Measurements from ENCODE around the gene RALY.
A peak's percentile ranks its signal among the peaks of the same experiment; 100 is the strongest.

RALY gene

DNA sequence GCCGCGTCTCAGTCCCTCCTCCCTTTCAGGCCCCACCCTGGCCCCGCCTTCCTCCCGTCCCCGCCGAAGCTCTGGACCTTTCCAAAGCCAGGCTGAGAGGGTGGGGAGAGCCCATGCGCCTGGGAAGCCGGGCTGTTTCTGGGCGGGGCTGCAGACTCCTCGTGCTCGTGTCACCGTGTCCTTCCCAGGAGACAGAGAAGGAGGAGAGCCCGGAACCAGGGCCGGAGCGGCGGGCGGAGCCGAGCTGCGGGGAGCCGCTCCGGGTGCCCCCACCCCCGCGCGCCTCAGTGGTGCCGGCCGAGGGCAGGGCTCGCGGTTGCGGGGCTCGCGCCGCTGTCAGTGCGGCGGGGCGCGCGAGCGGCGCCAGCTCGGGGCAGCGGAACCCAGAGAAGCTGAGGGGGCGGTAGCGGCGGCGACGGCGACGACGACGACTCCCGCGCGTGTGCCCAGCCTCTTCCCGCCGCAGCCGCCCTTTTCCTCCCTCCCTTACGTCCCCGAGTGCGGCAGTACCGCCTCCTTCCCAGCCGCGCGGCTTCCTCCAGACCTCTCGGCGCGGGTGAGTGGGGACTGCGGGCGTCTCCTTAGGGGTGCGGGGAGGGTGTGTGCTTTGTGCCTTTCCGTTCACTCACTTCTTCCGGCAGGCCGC, at the start of gene RALY:
Gene RALY (plus strand): TSS at position 336 of the 646 bp plus-strand sequence. CDS start 78,164 bp downstream, outside the sequence.
- DNase-seq (ENCODE audit: low spot score), result no peak

DNA sequence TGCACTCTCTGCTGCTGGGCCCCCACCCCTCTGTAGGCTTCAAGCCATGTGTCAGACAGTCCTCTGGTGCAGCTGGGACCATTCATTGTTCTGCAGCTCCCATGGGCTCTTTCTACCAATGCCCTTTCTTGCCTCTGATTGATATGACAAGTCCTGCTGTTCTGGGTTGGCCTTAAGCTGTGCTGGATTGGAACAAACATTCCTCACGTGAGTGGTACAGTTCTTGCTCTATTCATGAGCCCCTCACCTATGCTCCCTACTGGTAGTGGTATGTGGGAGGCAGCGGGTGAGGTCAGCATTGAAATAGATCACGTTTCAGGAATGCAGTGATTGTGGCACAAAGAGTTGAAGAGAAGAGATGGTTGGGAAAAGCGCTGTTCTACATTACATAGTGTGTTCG, 48.8 kb upstream of the RALY start:
- DNase-seq (ENCODE audit: low spot score), result peak; percentile 11

DNA sequence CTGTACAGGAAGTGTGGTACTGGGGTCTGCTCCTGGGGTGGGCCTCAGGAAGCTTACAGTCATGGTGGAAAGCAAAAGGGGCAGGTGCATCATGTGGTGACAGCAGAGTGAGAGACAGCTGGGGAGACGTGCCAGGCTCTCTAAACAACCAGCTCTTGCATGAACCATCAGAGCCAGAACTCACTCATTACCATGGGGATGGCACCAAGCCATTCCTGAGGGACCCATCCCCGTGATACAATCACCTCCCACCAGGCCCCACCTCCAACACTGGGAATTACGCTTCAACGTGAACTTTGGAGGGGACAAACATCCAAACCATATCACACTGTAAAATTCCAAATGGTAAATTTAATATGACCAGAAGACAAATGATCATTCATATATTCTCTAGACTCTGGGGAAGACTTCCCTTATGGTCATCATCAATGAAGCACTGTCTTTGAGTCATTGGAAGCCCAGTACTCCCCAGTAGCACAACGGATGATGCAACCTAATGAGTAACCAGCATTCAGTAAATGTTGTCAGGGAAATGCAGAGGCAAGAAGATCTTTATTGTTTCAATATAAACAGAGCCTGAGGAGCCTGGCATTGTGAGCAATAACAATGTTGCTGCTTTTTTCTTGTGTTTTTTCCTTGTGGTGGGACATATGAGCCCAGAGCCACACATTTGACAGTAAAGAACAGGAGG, 48.2 kb upstream of the RALY start:
- peak; percentile 99 for DNase-seq (ENCODE audit: low spot score)

DNA sequence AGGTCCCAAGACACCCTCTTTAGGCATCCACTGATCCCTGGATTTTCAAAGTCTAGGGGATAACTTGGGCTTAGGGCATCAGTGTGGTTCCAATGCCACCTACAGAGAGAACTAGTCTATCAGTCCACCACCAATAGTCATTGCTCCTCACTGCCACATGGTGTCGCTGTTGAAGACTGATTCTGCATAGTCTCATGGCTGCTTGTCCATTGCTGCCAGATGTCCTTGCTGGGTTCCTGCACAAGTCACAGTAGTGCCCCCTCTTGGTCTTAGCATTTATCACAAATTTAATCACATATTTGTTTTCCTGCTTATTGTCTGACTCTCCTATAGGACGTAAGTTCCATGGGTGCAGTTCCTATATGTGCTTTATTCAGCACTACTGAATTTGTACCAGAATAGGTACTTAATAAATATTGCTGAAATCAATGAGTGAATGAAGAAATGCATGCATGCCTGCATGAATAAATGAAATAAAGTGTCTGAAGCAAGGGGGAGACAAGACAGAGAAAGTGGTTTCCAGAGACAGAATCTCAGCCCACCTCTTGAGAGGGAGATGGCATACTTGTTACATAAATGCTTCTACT, 45.9 kb upstream of the RALY start:
- DNase-seq (ENCODE audit: low spot score), result no peak

DNA sequence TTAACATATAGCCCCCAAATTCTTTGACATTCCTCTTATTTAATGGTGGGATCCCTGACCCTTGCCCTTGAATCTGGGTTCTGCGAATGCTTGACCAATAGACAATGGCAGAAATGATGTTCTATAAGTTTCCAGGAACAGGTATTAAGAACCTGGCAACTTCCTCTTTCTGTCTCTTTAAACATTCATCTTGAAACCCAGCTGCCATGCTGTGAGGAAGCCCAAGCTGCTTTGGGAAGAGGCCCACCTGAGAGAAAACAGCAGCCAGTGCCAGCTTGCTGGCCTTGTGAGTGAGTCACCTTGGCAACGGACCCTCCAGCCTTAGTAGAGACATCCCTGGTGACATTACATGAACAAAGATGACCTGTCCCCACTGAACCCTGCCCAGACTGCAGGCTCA, 45.2 kb upstream of the RALY start:
- no peak for DNase-seq (ENCODE audit: low spot score)

DNA sequence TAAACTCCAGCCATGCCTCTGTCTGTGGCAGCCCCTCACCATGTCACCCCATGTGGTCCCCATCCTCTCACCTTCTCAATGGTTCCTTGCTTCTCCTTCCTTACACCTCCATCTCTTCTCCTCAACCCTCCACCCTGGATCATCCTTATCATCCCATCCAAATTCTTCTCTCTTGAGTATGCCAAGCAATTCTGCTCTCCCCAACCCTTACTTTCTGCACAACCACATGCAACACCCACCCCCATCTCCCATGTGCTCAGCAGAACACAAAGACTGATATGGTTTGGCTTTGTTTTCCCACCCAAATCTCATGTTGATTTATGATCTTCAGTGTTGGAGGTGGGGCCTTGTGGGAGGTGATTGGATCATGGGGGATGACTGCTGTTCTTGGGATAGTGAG, 42.5 kb upstream of the RALY start:
- DNase-seq (ENCODE audit: low spot score), result no peak

DNA sequence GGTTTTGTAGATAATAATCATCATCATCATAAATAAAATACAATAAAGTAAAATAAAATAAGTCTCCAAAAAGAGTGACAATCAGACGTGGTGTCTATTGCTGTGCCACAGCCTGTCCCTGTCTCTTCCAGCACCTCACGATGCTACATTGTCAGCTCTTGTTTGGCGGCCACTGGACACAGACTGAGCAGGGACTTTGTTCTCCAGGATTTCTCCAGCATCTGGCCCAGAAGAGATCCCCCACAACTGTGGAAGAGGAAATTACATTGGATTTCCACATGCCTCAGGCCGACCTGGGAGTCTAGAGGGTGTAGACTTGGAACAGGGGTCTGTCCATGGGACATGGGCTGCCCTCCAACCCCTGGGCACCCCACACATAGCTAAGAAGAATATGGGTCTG, 39.2 kb upstream of the RALY start:
- DNase-seq (ENCODE audit: low spot score), result no peak

DNA sequence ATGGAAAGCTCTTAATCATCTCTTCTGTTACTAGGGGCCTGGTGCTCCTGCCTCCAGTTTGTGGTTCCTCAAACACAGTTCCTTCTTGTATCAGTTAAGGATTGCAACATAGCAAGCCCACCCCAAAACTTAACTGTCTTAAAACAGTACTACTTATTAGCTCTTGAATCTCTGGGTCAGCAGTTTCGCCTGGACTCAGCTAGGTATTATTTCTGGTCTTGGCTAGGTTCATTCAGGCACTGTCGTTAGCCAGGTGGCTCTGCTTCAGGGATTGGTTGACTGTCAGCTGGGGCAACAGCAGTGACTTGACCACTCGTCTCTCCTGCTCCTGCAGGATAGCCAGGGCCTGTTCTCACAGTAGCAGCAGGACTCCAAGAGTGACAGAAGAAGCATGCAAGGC, 30.0 kb upstream of the RALY start:
- peak; percentile 27 for DNase-seq (ENCODE audit: low spot score)

DNA sequence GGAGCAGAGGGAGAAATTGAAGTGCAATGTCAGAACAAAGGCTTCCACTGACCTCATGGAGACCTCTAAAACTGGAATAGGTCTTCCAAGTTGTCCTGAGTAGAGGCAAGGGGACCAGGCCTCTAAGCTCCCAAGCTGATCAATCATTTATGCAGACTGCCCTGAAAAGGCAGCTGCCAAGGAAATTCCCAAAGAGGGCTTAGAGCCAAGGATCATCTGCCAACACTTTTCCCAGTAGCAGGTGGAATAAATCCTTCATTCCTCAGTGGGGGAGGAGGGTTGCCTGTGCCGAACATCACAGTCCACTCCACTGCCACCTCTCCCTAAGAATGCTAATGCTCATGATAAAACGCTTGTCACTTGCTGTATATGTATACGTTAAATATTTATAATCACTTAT, 29.3 kb upstream of the RALY start:
- DNase-seq (ENCODE audit: low spot score), result no peak

DNA sequence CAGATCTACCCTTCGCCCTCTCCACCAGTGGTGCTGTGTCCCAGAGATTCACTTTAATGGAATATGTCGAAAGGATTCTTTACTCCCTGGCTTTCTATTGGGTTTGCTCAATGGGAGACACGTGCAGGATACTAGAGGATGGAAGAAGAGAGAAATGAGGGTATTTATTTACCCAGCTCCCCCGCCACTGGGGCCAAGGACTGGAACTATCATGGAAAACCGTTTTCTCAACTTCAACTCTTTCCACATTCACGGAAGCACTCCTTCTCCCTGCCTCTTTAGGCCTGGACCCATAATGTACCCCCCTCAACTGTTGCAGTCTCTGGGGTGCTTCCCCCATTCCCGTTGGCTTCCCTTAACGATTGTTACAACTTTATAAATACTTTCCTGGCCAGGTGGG, 26.6 kb upstream of the RALY start:
- no peak for DNase-seq (ENCODE audit: low spot score)

DNA sequence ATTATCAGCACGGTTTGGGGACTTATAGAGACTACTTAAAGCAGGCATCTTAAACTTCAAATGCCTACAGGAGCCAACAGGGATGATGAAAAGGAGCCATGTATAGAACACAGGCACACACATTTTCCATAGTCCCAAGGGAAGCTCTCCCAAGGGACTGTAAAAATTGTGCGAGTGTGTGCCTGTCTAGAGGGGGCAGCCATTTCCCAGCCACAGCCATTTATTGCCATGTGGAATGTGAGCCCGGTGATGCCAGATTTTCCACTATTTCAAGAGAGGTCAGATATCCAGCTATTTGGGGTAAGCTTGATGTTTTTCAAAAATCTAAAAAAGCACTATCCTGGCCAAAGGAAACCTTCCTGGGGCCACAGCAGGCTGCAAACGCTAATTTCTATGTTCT, 24.1 kb upstream of the RALY start:
- no peak for DNase-seq (ENCODE audit: low spot score)

DNA sequence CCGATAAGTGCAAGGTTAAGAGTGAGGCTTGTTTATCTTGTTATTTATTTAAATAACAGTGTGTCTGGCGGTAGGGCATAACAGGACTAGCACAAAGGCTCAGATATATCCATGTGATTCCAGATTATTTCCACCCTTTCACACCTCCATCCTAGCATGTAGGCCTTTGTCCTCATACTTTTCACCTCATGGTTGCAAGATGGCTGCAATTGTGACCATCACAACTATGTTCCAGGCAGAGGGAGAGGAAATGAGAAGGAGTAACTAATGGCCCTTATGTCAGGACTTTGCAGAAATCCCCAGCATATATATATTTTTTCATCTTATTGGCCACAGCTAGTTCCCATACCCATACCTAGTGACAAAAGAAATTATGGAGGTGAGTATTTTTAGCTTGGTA, 23.5 kb upstream of the RALY start:
- DNase-seq (ENCODE audit: low spot score), result no peak

DNA sequence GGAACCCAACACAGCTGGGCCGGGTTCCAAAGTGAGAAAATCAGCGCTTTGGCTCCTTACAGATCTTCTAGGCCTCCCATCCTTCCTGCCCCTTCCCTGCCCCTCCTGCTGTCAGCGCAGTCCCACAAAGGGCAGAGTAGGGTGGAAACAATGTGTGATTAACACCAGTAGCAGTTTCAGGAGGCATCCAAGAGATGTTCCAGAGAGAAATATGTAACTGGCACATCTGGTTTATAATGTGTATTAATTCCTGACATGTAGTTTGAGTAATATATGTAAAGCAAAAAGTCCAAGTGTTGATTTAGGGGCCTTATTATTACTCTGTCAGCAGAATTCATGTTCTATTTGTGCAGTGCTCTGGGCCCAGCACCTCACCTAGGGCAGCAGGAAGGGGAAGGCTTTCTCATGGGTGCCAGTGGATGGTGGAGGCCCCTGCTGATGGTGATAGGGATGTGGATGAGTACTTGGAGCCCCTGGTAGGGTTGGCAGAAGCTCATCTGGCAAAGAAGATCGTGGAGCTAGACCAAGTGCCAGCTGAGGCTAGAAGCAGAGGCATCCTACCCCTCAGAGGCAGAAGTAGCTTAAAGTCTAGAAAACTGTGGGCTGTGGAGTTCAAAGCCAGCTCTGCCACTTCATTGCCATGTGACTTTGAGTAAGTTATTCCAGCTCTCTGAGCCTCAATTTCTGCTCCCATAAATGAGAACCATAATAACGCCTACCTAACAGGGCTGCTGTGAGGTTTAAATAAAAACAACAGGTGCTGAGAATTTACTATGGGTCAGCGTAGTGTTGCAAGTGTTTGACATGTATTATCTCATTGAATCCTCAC, 22.4 kb upstream of the RALY start:
- DNase-seq (ENCODE audit: low spot score), result no peak

DNA sequence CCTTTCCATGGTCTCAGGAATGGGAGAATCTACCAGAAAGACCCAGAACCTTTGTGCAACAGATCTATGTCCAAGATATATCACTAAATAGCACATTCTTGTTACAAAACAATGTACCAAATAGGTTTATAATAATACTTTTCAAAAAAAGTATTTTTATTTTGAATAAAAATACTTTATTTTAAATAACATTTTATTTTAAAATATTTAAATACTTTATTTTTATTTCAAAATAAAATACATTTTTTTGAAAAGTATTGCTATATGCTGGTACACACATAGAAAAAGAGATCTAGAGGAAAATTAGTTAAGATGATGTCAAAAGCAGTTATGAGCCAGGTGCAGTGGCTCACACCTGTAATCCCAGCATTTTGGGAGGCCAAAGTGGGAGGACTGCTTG, 16.8 kb upstream of the RALY start:
- no peak for DNase-seq (ENCODE audit: low spot score)

DNA sequence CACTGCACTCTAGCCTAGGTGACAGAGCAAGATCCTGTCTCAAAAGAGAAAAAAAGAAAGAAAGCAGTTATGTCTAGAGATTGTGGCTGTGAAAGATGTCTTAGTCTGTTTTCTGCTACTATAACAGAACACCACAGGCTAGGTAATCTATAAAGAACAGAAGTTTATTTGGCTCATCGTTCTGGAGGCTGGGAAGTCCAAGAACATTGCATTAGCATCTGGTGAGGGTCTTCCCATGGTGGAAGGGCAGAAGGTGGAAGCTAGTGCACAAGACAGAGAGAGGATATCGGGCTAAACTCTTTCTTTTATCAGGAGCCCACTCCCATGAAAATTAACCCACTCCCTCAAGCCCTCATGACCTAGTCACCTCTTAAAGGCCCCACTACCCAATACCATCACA, 16.2 kb upstream of the RALY start:
- DNase-seq (ENCODE audit: low spot score), result no peak

DNA sequence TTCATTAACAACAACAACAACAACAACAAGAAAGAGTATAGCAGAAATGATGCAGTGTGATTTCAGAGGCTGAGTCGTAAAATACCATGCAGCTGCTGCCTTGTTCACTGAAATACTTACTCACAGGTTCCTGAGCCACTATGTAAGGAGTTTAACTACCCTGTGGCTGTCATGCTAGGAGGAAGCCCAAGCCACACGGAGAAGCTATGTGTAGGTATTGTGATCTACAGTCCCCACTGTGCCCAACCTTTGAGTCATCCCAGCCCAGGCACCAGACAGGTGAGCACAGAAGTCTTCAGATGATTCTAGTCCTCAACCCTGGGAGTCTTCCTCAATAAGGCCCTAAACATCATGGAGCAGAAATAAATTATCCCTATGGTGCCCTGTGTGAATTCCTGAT, 14.6 kb upstream of the RALY start:
- DNase-seq (ENCODE audit: low spot score), result no peak

DNA sequence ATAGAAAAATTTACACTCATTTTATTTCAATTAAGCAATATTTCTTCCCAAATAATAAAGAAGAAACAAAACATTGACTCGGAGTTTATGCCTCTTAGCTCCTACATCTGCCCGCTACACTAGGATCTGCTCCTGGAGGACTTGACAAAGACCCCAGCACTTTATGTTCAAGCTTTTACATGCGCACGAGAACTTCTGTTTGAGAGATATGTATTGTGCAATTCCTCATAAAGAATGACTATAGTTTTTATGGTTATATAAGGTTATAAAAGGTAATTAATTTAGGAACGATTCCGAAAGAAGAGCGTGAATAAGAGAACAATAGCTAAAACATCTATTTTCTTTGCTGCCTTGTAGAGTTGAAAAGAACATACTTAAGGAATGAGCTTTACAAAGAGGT, 12.4 kb upstream of the RALY start:
- no peak for DNase-seq (ENCODE audit: low spot score)

DNA sequence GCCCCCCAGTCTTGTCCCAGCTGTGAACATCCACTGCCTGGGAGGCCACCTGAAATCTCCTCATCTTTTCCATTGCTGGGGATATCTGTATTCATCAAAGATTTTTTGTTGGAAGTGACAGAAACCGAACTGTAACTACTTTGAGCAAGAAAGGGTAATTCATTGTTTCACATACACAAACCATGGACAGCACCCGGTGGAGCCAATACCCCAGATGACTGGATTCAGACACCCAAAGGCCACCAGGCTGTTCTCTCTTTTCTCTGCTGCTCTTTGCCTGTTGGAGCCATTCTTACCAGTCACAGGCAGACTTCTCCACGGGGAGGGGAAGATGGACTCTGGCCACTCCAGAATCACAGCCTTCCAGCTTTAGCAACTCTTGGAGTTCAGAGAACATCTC, 11.7 kb upstream of the RALY start:
- no peak for DNase-seq (ENCODE audit: low spot score)

DNA sequence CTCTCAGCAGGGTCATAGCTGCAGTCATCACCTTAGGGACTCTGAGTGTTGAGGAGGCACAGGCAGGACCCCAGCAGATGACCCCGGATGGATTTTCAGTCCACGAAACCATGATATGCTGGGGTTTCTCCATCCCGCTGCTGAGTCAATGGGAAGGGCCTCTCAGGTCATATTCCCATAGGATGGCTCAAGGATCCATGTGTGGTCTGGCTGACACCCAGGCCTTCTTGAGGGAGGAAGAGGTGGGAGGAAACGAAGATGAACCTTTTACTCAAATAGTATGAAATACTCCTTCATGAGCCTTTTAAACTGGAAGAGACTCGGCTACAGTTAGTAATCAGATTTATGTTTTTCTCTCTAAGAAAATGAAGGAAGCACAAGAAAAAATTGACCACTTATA, 10.3 kb upstream of the RALY start:
- no peak for DNase-seq (ENCODE audit: low spot score)

DNA sequence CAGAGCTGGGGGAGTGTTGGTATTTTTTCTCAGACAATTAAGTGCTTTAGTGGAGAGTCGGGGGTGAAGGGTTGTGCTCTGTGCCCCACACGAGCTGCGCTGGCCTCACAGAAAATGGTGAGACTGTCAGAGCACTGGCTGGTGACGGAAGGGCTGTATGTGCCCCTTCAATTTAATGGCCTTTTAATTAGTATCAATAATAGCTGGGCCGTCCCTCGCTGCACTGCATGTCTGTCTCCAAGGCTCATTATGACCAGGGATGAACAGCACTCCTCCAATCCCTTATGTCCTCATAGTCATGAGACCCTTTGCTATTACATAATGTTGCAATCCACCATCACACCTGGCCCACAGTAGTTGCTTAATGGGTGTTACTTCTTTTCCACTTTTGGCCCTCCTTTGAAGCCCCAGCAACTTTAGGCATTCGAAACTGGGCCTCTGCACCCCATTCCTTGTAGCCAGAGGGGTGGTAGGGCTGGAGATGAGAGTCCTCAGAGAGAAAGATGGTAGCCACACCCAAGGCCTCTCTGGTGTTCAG, 9.5 kb upstream of the RALY start:
- no peak for DNase-seq (ENCODE audit: low spot score)

DNA sequence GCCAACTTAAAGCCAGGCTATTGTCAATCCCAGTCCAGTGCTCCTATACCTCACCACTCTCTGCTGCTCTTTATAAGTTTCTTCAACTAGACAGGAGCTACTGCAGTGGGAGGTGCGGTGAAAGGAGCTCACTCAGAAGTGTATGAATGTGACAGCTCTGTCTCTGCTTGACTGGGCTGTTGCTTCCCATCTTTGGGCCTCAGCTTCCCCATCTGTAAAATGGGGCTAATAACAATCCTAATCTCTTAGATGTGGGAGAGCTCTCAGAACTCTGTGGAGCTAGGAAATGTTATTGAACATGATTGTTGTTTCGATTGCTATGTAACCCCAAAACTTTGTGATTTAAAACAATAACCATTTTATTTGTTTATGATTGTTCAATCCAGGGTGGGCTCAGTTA, 8.4 kb upstream of the RALY start:
- DNase-seq (ENCODE audit: low spot score), result no peak

DNA sequence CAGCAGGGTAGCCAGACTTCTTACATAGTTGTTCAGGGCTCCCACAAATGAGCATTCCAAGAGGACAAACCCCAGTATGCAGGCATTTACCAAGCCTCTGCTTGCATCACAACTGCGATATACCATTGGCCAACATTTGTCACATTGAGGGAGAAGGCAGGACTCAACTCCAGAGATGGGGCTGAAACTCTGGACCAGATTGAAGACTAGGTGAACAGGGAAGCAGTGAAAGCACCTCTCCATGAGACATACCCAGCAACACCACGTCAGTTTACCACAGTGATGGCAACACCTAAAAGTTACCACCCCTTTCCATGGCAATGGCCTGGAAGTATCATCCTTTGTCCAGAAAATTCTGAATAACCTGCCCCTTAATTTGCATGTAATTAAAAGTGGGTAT, 7.9 kb upstream of the RALY start:
- no peak for DNase-seq (ENCODE audit: low spot score)

Data from pons (tissue), 1 donor.